HepG2 (cell line): Measurements from ENCODE around the gene TNIP1. TPM values are rescaled to one million over a fixed set of nuclear protein-coding genes. Genes with fewer than 3 reads are reported as not detected.

Source experiments
- ATAC-seq: fragments of 200-7000 bp; cut with Tn5 transposase; 3 replicates; pipeline ENCODE4 v1.9.1; 2020; ENCODE audit warnings: mild to moderate bottlenecking, moderate library complexity
- BruUV-seq: library from RNA; stranded (reverse); fragments of 400-500 nt; replicated peaks from 2 replicates; lab custom pipeline; 2021; lab: Mats Ljungman, UMichigan
- CTCF ChIA-PET: fragments of 300-600 bp; formaldehyde crosslinking; extraction: SDS; loops from one replicate; lab custom pipeline; 2021; ENCODE audit warnings: low total read pairs, inconsistent platforms, low intra/inter-chr PET ratio; lab: Yijun Ruan, JAX
- POLR2A ChIA-PET: fragments of 350-600 bp; sonication (Branson Sonifier 250); formaldehyde crosslinking; loops from one replicate; lab custom pipeline; 2020; ENCODE audit warnings: antibody characterized with exemption, inconsistent platforms; lab: Yijun Ruan, JAX
- DNase-seq: peaks from one replicate; pipeline ENCODE4 v3.0.0-alpha.2; 2015; ENCODE audit warnings: low spot score
- FAIRE-seq: peaks from 3 replicates; lab custom pipeline; 2011; peaks lifted over from hg19 to GRCh38; lab: Jason Lieb, UNC
- H2AFZ ChIP-seq: one replicate; pipeline ENCODE4 v1.6.1; 2011; ENCODE audit warnings: low read length, inconsistent platforms
- H3K27ac ChIP-seq: fragments of 300-600 bp; 3 replicates; pipeline ENCODE4 v1.8.0; 2011; ENCODE audit warnings: mixed run types, mild to moderate bottlenecking, mixed read lengths, low read length, inconsistent platforms; ENCODE audit not compliant: insufficient read depth; ENCODE audit errors: extremely low read length
- H3K27me3 ChIP-seq, 2 experiments: fragments of 200-600 bp in 1 of 2; 2 replicates in 1 of 2; 3 replicates in 1 of 2; pipeline versions ENCODE4 v1.6.0 to v1.8.0; 2011; ENCODE audit warnings: low read length in 2 of 2, mild to moderate bottlenecking in 2 of 2, moderate library complexity in 2 of 2, inconsistent platforms in 1 of 2; ENCODE audit not compliant: insufficient read depth in 2 of 2, control insufficient read depth in 1 of 2
- H3K36me3 ChIP-seq, 2 experiments: fragments of 200-600 bp in 1 of 2; replicated peaks in 1 of 2; 2 replicates in 1 of 2; 3 replicates in 1 of 2; pipeline versions ENCODE4 v1.5.1 to v1.8.0; 2011; ENCODE audit warnings: low read length in 2 of 2, inconsistent platforms in 1 of 2; ENCODE audit not compliant: insufficient read depth in 2 of 2, control insufficient read depth in 1 of 2
- H3K4me1 ChIP-seq: 2 replicates; pipeline ENCODE4 v1.5.1; 2012; ENCODE audit warnings: low read length, inconsistent platforms; ENCODE audit not compliant: insufficient read depth
- H3K4me2 ChIP-seq: 2 replicates; pipeline ENCODE4 v1.6.0; 2011; ENCODE audit warnings: low read depth, low read length, inconsistent platforms
- H3K4me3 ChIP-seq, 3 experiments: fragments of 200-600 bp in 1 of 3; sonication (generic), shearing (Covaris generic) in 1 of 3; replicated peaks in 1 of 3; 2 replicates each; pipeline ENCODE4 v1.5.1; 2011 to 2016; ENCODE audit warnings: low read length in 3 of 3, inconsistent platforms in 2 of 3, low read depth in 2 of 3, mild to moderate bottlenecking in 2 of 3, control low read depth in 1 of 3, mixed read lengths in 1 of 3; ENCODE audit not compliant: insufficient read depth in 1 of 3
- H3K79me2 ChIP-seq: one replicate; pipeline ENCODE4 v1.6.1; 2011; ENCODE audit warnings: low read length, inconsistent platforms; ENCODE audit not compliant: insufficient read depth
- H3K9ac ChIP-seq: 2 replicates; pipeline ENCODE4 v1.6.0; 2011; ENCODE audit warnings: mild to moderate bottlenecking, low read depth, low read length, inconsistent platforms; ENCODE audit not compliant: insufficient read depth
- H3K9me3 ChIP-seq: 2 replicates; pipeline ENCODE4 v1.5.1; 2012; ENCODE audit warnings: mild to moderate bottlenecking, low read length
- H4K20me1 ChIP-seq: 2 replicates; pipeline ENCODE4 v1.6.0; 2011; ENCODE audit warnings: inconsistent platforms, mild to moderate bottlenecking, low read length, moderate library complexity; ENCODE audit not compliant: insufficient read depth
- ARNT2 ChIP-seq: sonication (generic); formaldehyde crosslinking; IDR thresholded peaks from 2 replicates; pipeline ENCODE4 v1.8.0; 2022; ENCODE audit warnings: mild to moderate bottlenecking, low read depth, missing genetic modification reagents, moderate library complexity
- ERF ChIP-seq: IDR thresholded peaks from 2 replicates; pipeline ENCODE4 v1.6.1; 2018; ENCODE audit warnings: missing biosample characterization, missing genetic modification reagents
- MLLT10 ChIP-seq: sonication (generic); formaldehyde crosslinking; IDR thresholded peaks from 2 replicates; pipeline ENCODE4 v1.4.0; 2020; ENCODE audit warnings: missing genetic modification reagents
- NR2C2 ChIP-seq: sonication (generic); formaldehyde crosslinking; IDR thresholded peaks from 2 replicates; pipeline ENCODE4 v1.4.0; 2020; ENCODE audit warnings: missing genetic modification reagents, mild to moderate bottlenecking, moderate library complexity, borderline replicate concordance
- PCBP2 ChIP-seq: fragments of 200-400 bp; formaldehyde crosslinking; optimal IDR thresholded peaks from 2 replicates; pipeline ENCODE3; 2018; ENCODE audit warnings: low read length, low read depth; ENCODE audit not compliant: poor library complexity, severe bottlenecking
- REXO4 ChIP-seq: sonication (generic); formaldehyde crosslinking; IDR thresholded peaks from 2 replicates; pipeline ENCODE4 v1.8.0; 2022; ENCODE audit warnings: missing genetic modification reagents, mild to moderate bottlenecking, borderline replicate concordance
- SAP130 ChIP-seq: IDR thresholded peaks from 2 replicates; pipeline ENCODE4 v1.6.1; 2016; ENCODE audit warnings: low read depth
- ZNF709 ChIP-seq: sonication (generic); formaldehyde crosslinking; IDR thresholded peaks from 2 replicates; pipeline ENCODE4 v1.5.0; 2020; ENCODE audit warnings: mild to moderate bottlenecking, missing genetic modification reagents
- ZNF772 ChIP-seq: sonication (generic); formaldehyde crosslinking; IDR thresholded peaks from 2 replicates; pipeline ENCODE4 v1.5.0; 2020; ENCODE audit warnings: mild to moderate bottlenecking, missing genetic modification reagents
- WGBS: methylation state at CpG from one replicate; pipeline ENCODE4 v1.1.6; 2017; ENCODE audit warnings: low lambda C conversion rate; 5-methylcytosine and 5-hydroxymethylcytosine counted together
- in situ Hi-C: cut with HindIII; loops from 2 replicates; pipeline ENCODE4 v1.10.0; 2017; ENCODE audit warnings: low pct_unique_long_range_greater_than_20kb; ENCODE audit not compliant: extremely low pct_ligation_motif_present
- intact Hi-C: fragments of 100-400 bp; cut with micrococcal nuclease; formaldehyde crosslinking; loops from one replicate; pipeline ENCODE4 v1.10.0; 2022; ENCODE audit not compliant: unreplicated experiment
- polyA plus RNA-seq, 8 experiments: library from polyadenylated mRNA; depleted of rRNA in 3 of 8; stranded (reverse) in 7 of 8; unstranded in 1 of 8; fragments of >200 nt; fragmentation: Illumina TruSeq in 4 of 8; extraction: Trizol in 4 of 8; gene quantifications; 2 replicates each; pipeline versions ENCODE4 v1.2.1 to v1.2.3, GENCODE V29; 2011 to 2016; ENCODE audit warnings: low read depth in 4 of 8, missing spikeins in 1 of 8, mixed read lengths in 1 of 8; ENCODE audit not compliant: insufficient read depth in 1 of 8
- total RNA-seq, 5 experiments: library from RNA; depleted of rRNA; stranded (reverse); fragments of >200 nt; fragmentation: Illumina TruSeq; extraction: Trizol; gene quantifications; 2 replicates each; pipeline ENCODE4 v1.2.3, GENCODE V29; 2016; ENCODE audit warnings: low read depth in 1 of 5
- TF ChIP-seq, protein P1 (sequence below): sonication (generic); formaldehyde crosslinking; IDR thresholded peaks from 2 replicates; pipeline ENCODE4 v1.4.0; 2020; ENCODE audit warnings: missing genetic modification reagents, borderline replicate concordance

The TNIP1 gene
- total and polyA plus RNA-seq, 2 of the 13 experiments (the other 11 are each of a cell fraction or from before 2014, with no cell fraction given): 26.2 to 45.9 TPM

DNA sequence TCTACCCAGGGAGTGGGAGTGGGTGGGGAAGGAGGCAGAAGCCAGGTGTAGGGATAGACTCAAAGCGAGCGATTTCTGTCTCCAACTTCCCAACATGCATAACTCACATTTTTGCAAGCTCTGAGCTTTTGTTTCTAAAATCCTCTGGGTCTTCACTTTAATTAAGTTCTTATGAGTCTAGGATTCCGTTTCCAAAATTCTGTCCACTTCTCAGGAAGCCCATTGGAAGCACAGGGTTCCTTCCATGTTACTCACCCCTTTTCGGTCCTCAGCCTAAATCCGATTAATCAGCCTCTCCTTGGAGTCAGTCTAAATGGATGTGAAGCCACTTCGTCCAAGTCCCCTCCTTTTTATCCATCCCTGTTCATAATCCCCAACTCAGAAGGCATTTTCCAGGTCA, 59.1 kb downstream of the TNIP1 start:
- Histone ChIP-seq H3K4me1 (peaks cover 77% of the 10 kb centered on the region), H2AFZ (no peak overlapping the region), H3K9ac (peak overlapping the region; percentile 72; the same call in 1 of the 2 replicates), H3K4me3 (peak overlapping the region; percentile 72 to 90 (median 88)), H4K20me1 (peaks cover 37% of the 10 kb centered on the region), H3K79me2 (peaks cover 33% of the 10 kb centered on the region), H3K36me3 (peaks cover 18 to 34% of the 10 kb centered on the region in 2 experiments; a peak in 4 of 5 replicates), H3K4me2 (peak overlapping the region; percentile 90), H3K27ac (peak overlapping the region; percentile 58), H3K27me3 (no peaks in the 10 kb centered on the region; a peak in 1 of 5 replicates), H3K9me3 (no peaks in the 10 kb centered on the region)
- POLR2A ChIA-PET: interaction anchor here (1.1 to 2.4 kb wide), 3 partner anchors 17 to 136 kb away, joined by 3 to 31 read pairs (median 6); partner anchors contain the start of gene ANXA6
- no TSS peak for BruUV-seq
- intact Hi-C loops: loop anchor here (2.0 kb wide), 1 partner anchor 19 kb away; no protein-coding TSS in a partner anchor
- no peak for ATAC-seq
- TF ChIP-seq ERF (CRISPR knock-in tag): 0 out of 2 replicates have a peak, but pooled peaks have one; percentile 2
- TF ChIP-seq MLLT10 (CRISPR knock-in tag): no peak
- no peak for TF ChIP-seq REXO4 (CRISPR knock-in tag)
- no peak for TF ChIP-seq ZNF709 (CRISPR knock-in tag)
- no peak for TF ChIP-seq PCBP2
- TF ChIP-seq, protein P1, sequence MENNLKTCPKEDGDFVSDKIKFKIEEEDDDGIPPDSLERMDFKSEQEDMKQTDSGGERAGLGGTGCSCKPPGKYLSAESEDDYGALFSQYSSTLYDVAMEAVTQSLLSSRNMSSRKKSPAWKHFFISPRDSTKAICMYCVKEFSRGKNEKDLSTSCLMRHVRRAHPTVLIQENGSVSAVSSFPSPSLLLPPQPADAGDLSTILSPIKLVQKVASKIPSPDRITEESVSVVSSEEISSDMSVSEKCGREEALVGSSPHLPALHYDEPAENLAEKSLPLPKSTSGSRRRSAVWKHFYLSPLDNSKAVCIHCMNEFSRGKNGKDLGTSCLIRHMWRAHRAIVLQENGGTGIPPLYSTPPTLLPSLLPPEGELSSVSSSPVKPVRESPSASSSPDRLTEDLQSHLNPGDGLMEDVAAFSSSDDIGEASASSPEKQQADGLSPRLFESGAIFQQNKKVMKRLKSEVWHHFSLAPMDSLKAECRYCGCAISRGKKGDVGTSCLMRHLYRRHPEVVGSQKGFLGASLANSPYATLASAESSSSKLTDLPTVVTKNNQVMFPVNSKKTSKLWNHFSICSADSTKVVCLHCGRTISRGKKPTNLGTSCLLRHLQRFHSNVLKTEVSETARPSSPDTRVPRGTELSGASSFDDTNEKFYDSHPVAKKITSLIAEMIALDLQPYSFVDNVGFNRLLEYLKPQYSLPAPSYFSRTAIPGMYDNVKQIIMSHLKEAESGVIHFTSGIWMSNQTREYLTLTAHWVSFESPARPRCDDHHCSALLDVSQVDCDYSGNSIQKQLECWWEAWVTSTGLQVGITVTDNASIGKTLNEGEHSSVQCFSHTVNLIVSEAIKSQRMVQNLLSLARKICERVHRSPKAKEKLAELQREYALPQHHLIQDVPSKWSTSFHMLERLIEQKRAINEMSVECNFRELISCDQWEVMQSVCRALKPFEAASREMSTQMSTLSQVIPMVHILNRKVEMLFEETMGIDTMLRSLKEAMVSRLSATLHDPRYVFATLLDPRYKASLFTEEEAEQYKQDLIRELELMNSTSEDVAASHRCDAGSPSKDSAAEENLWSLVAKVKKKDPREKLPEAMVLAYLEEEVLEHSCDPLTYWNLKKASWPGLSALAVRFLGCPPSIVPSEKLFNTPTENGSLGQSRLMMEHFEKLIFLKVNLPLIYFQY: no peak
- TF ChIP-seq ZNF772: 0 out of 2 replicates have a peak, but pooled peaks have one; percentile 17
- TF ChIP-seq NR2C2 (CRISPR knock-in tag): no peak
- no peak for TF ChIP-seq ARNT2 (CRISPR knock-in tag)
- TF ChIP-seq SAP130 (CRISPR knock-in tag): 0 out of 2 replicates have a peak, but pooled peaks have one; percentile 7
- TF ChIP-seq, all 625 proteins: peak for 3
- DNase-seq (no peak), FAIRE-seq (no peak)
- CTCF ChIA-PET: no interaction called here
- in situ Hi-C loops: no loop called here
- 90% methylated on average over 6 of the region's 6 CpGs for WGBS
